ENCODE data around the gene DCTN3. TPM values are rescaled to one million over a fixed set of nuclear protein-coding genes. Genes with fewer than 3 reads are reported as not detected.

The DCTN3 gene
- total and polyA plus RNA-seq, 2 donors (not counting 1 experiment from before 2014, with no cell fraction given), result 106 to 157 TPM

GRCh38 chr9:34588671-34589635 lies 31.3 kb downstream of the DCTN3 start:
- TF ChIP-seq CTCF (conservative IDR thresholded peaks at IDR 0.05 in 1 of 2, IDR thresholded peaks at IDR 0.05 in 1 of 2; ENCODE audit: low read depth in 1 of 2, low read length in 2 of 2) (no peak), EZH2 (IDR thresholded peaks at IDR 0.05; ENCODE audit: low read length, missing control alignments) (peak; percentile 95)
- Histone ChIP-seq H3K9me3 (ENCODE audit: control insufficient read depth, insufficient read depth, low read depth, low read length) (no peaks in the 10 kb centered on the region), H3K79me2 (ENCODE audit: control insufficient read depth, insufficient read depth, low read length) (no peaks in the 10 kb centered on the region), H3K27me3 (ENCODE audit: control insufficient read depth, insufficient read depth, low read length) (peaks cover 72% of the 10 kb centered on the region), H2AFZ (ENCODE audit: low read length) (no peak overlapping the region), H3K4me3 (replicated peaks in 1 of 4; ENCODE audit: control extremely low read depth in 1 of 4, insufficient read depth in 1 of 4, low read depth in 3 of 4, low read length in 4 of 4) (no peak overlapping the region), H3K4me2 (ENCODE audit: extremely low read depth, insufficient read depth, low read length) (no peak overlapping the region), H3K36me3 (ENCODE audit: control insufficient read depth, insufficient read depth, low read length) (no peaks in the 10 kb centered on the region), H4K20me1 (ENCODE audit: control insufficient read depth, extremely low read depth, insufficient read depth, low read length) (no peaks in the 10 kb centered on the region), H3K4me1 (ENCODE audit: control insufficient read depth, extremely low read depth, insufficient read depth, low read length) (no peaks in the 10 kb centered on the region), H3K27ac (ENCODE audit: insufficient read depth, low read length) (no peak overlapping the region), H3K9ac (ENCODE audit: insufficient read depth, low read length) (no peak overlapping the region)
- DNase-seq (ENCODE audit: low read depth in 2 of 2), result no peak

GRCh38 chr9:34587271-34587670 lies 33.0 kb downstream of the DCTN3 start:
- H3K36me3 ChIP-seq (ENCODE audit: control insufficient read depth, insufficient read depth, low read length), result no peaks in the 10 kb centered on the region
- no peaks in the 10 kb centered on the region for H4K20me1 ChIP-seq (ENCODE audit: control insufficient read depth, extremely low read depth, insufficient read depth, low read length)
- TF ChIP-seq CTCF (conservative IDR thresholded peaks at IDR 0.05 in 1 of 2, IDR thresholded peaks at IDR 0.05 in 1 of 2; ENCODE audit: low read depth in 1 of 2, low read length in 2 of 2) (no peak), EZH2 (IDR thresholded peaks at IDR 0.05; ENCODE audit: low read length, missing control alignments) (no peak)
- DNase-seq (ENCODE audit: low read depth in 2 of 2), result no peak
- no peaks in the 10 kb centered on the region for H3K9me3 ChIP-seq (ENCODE audit: control insufficient read depth, insufficient read depth, low read depth, low read length)
- no peaks in the 10 kb centered on the region for H3K4me1 ChIP-seq (ENCODE audit: control insufficient read depth, extremely low read depth, insufficient read depth, low read length)
- H3K4me3 ChIP-seq (replicated peaks in 1 of 4; ENCODE audit: control extremely low read depth in 1 of 4, insufficient read depth in 1 of 4, low read depth in 3 of 4, low read length in 4 of 4), result no peak overlapping the region
- peaks cover 68% of the 10 kb centered on the region for H3K27me3 ChIP-seq (ENCODE audit: control insufficient read depth, insufficient read depth, low read length)
- H3K4me2 ChIP-seq (ENCODE audit: extremely low read depth, insufficient read depth, low read length), result no peak overlapping the region
- H2AFZ ChIP-seq (ENCODE audit: low read length), result no peak overlapping the region
- H3K9ac ChIP-seq (ENCODE audit: insufficient read depth, low read length), result no peak overlapping the region
- H3K79me2 ChIP-seq (ENCODE audit: control insufficient read depth, insufficient read depth, low read length), result no peaks in the 10 kb centered on the region
- H3K27ac ChIP-seq (ENCODE audit: insufficient read depth, low read length), result no peak overlapping the region

- TF ChIP-seq CTCF (conservative IDR thresholded peaks at IDR 0.05 in 1 of 2, IDR thresholded peaks at IDR 0.05 in 1 of 2; ENCODE audit: low read depth in 1 of 2, low read length in 2 of 2), result no peak
- TF ChIP-seq EZH2 (IDR thresholded peaks at IDR 0.05; ENCODE audit: low read length, missing control alignments), result no peak
- H3K27me3 ChIP-seq (ENCODE audit: control insufficient read depth, insufficient read depth, low read length), result peaks cover 58% of the 10 kb centered on the region
These were observed 34.2 kb downstream of the DCTN3 start for GRCh38 chr9:34585946-34586669.

More at GRCh38 chr9:34585946-34586669, 34.2 kb downstream of the DCTN3 start:
- Histone ChIP-seq H3K36me3 (ENCODE audit: control insufficient read depth, insufficient read depth, low read length) (no peaks in the 10 kb centered on the region), H3K4me1 (ENCODE audit: control insufficient read depth, extremely low read depth, insufficient read depth, low read length) (no peaks in the 10 kb centered on the region), H3K27ac (ENCODE audit: insufficient read depth, low read length) (no peak overlapping the region), H3K4me2 (ENCODE audit: extremely low read depth, insufficient read depth, low read length) (no peak overlapping the region), H3K9me3 (ENCODE audit: control insufficient read depth, insufficient read depth, low read depth, low read length) (no peaks in the 10 kb centered on the region), H3K4me3 (replicated peaks in 1 of 4; ENCODE audit: control extremely low read depth in 1 of 4, insufficient read depth in 1 of 4, low read depth in 3 of 4, low read length in 4 of 4) (no peak overlapping the region), H2AFZ (ENCODE audit: low read length) (no peak overlapping the region), H3K9ac (ENCODE audit: insufficient read depth, low read length) (no peak overlapping the region), H3K79me2 (ENCODE audit: control insufficient read depth, insufficient read depth, low read length) (no peaks in the 10 kb centered on the region), H4K20me1 (ENCODE audit: control insufficient read depth, extremely low read depth, insufficient read depth, low read length) (no peaks in the 10 kb centered on the region)
- DNase-seq (ENCODE audit: low read depth in 2 of 2), result no peak

Measured in fibroblast of lung (primary cell).